ENCODE results near the gene SLC15A1. TPM values are rescaled to one million over a fixed set of nuclear protein-coding genes. Genes with fewer than 3 reads are reported as not detected.

SLC15A1 gene
- total RNA-seq, 1 experiment from 2014 or later = 1.9 TPM

GRCh38 chr13:98688373-98688772 is 64.1 kb downstream of the SLC15A1 start:
- no peaks in the 10 kb centered on the region for H3K9me3 ChIP-seq (ENCODE audit: control insufficient read depth, low read depth, low read length)
- peaks cover 3% of the 10 kb centered on the region; the same call in 1 of the 2 replicates for H3K4me1 ChIP-seq (ENCODE audit: insufficient read depth, low read length)
- Mint-ChIP-seq H3K27ac (peak overlapping the region in 2 of 3 experiments; percentile 12 to 95; a peak in 2 of 7 replicates), H3K4me1 (peaks cover 33 to 37% of the 10 kb centered on the region in 2 experiments), H3K4me3 (no peak overlapping the region), H3K36me3 (ENCODE audit: insufficient read depth in 1 of 3, low read depth in 3 of 3) (no peaks in the 10 kb centered on the region; a peak in 1 of 7 replicates), H3K9me3 (no peaks in the 10 kb centered on the region; a peak in 1 of 5 replicates), H3K27me3 (ENCODE audit: low read depth) (no peaks in the 10 kb centered on the region)
- no peak overlapping the region for H3T11ph ChIP-seq (ENCODE audit: low read length)
- H4K91ac ChIP-seq (ENCODE audit: insufficient read length, low read depth, low read length) = no peak overlapping the region
- no peaks in the 10 kb centered on the region for H3K23me2 ChIP-seq (ENCODE audit: insufficient read length, low read depth, low read length, poor library complexity, severe bottlenecking)
- no CpG with 5 or more reads among the region's 2 CpGs for WGBS (ENCODE audit: extremely low coverage, insufficient read length, low lambda C conversion rate)
- H2BK12ac ChIP-seq (ENCODE audit: insufficient read length, low read depth, low read length) = no peak overlapping the region
- H2BK5ac ChIP-seq (ENCODE audit: insufficient read length, low read length) = no peak overlapping the region
- TF ChIP-seq CTCF (conservative IDR thresholded peaks at IDR 0.05) = no peak
- H2BK15ac ChIP-seq (ENCODE audit: low read depth, low read length) = no peak overlapping the region
- no peak overlapping the region for H3K23ac ChIP-seq (ENCODE audit: insufficient read length, low read depth, low read length)
- no peak overlapping the region for H3K27ac ChIP-seq (ENCODE audit: insufficient read length, low read depth, low read length)
- H3K18ac ChIP-seq (ENCODE audit: insufficient read length, low read depth, low read length) = no peak overlapping the region
- no peaks in the 10 kb centered on the region for H3K27me3 ChIP-seq (ENCODE audit: insufficient read depth, low read length)
- no peaks in the 10 kb centered on the region for H3K79me1 ChIP-seq (ENCODE audit: insufficient read depth, low read depth, low read length, poor library complexity, severe bottlenecking)
- no peak overlapping the region for H2BK120ac ChIP-seq (ENCODE audit: low read depth, low read length, poor library complexity, severe bottlenecking)
- H3K4me2 ChIP-seq (ENCODE audit: insufficient read depth, insufficient read length, low read length) = peak overlapping the region; percentile 9
- no peak overlapping the region for H3K56ac ChIP-seq (ENCODE audit: insufficient read length, low read depth, low read length)
- H3K4ac ChIP-seq (ENCODE audit: low read depth, low read length) = no peak overlapping the region
- no peak overlapping the region for H3K9ac ChIP-seq (ENCODE audit: extremely low read depth, insufficient read length, low read length)
- no peak overlapping the region for H2AK5ac ChIP-seq (ENCODE audit: insufficient read length, low read length)
- no peak overlapping the region for H4K5ac ChIP-seq (ENCODE audit: insufficient read length, low read depth, low read length)
- no peak for DNase-seq
- H2BK20ac ChIP-seq (ENCODE audit: low read depth, low read length, poor library complexity, severe bottlenecking) = no peak overlapping the region
- no peaks in the 10 kb centered on the region for H4K20me1 ChIP-seq (ENCODE audit: control insufficient read depth, insufficient read depth, insufficient read length)
- H3K79me2 ChIP-seq (ENCODE audit: insufficient read depth, low read length) = no peaks in the 10 kb centered on the region
- H3K14ac ChIP-seq (ENCODE audit: insufficient read depth, low read length) = no peak overlapping the region
- H2AFZ ChIP-seq (ENCODE audit: low read length) = no peak overlapping the region
- no peak overlapping the region for H4K8ac ChIP-seq (replicated peaks; ENCODE audit: insufficient read length, low read depth, low read length)

Data from H9 (cell line).